OCI-LY3 (cell line): ENCODE measurements around the gene WDR73.

Experiments used
- H2AFZ ChIP-seq: fragments of 200-600, 300-600 bp; shearing (Covaris generic); 2 replicates; pipeline ENCODE4 v1.6.0; 2014; ENCODE audit warnings: antibody characterized with exemption, low read depth, low read length
- H3K27ac ChIP-seq: fragments of 200-600, 300-600 bp; sonication (generic); 2 replicates; pipeline ENCODE4 v1.5.1; 2014; ENCODE audit warnings: mild to moderate bottlenecking, low read length, moderate library complexity, mixed read lengths
- H3K27me3 ChIP-seq: fragments of 200-600, 300-600 bp; sonication (generic); 2 replicates; pipeline ENCODE4 v1.6.1; 2014; ENCODE audit warnings: low read depth, low read length, mixed read lengths
- H3K36me3 ChIP-seq: fragments of 200-600, 300-600 bp; sonication (generic); replicated peaks from 2 replicates; pipeline ENCODE3; 2014; ENCODE audit warnings: low read depth, low read length, mixed read lengths
- H3K4me1 ChIP-seq: fragments of 300-600, 200-600 bp; sonication (generic); 2 replicates; pipeline ENCODE4 v1.6.1; 2014; ENCODE audit warnings: low read length, mixed read lengths
- H3K4me2 ChIP-seq: fragments of 200-600, 300-600 bp; sonication (generic); 2 replicates; pipeline ENCODE4 v1.6.1; 2014; ENCODE audit warnings: low read length, mixed read lengths
- H3K4me3 ChIP-seq: fragments of 300-600, 200-600 bp; sonication (generic); 2 replicates; pipeline ENCODE4 v1.5.1; 2014; ENCODE audit warnings: antibody characterized with exemption, mild to moderate bottlenecking, low read length, moderate library complexity
- H3K79me2 ChIP-seq: fragments of 300-600, 200-600 bp; shearing (Covaris generic); 2 replicates; pipeline ENCODE4 v1.6.1; 2014; ENCODE audit warnings: mild to moderate bottlenecking, low read length, mixed read lengths
- H3K9ac ChIP-seq: fragments of 300-600, 200-600 bp; shearing (Covaris generic); 2 replicates; pipeline ENCODE4 v1.6.0; 2014; ENCODE audit warnings: mild to moderate bottlenecking, low read length, moderate library complexity
- H3K9me3 ChIP-seq: fragments of 200-600, 300-600 bp; shearing (Covaris generic); 2 replicates; pipeline ENCODE4 v1.6.1; 2014; ENCODE audit warnings: low read length, mixed read lengths; ENCODE audit not compliant: insufficient read depth
- H4K20me1 ChIP-seq: fragments of 200-600, 300-600 bp; sonication (generic); 2 replicates; pipeline ENCODE4 v1.6.1; 2016; ENCODE audit warnings: low read length, mixed read lengths; ENCODE audit not compliant: insufficient read depth
- EZH2phosphoT487 ChIP-seq: fragments of 200-600 bp; shearing (Covaris generic); IDR thresholded peaks from 2 replicates; pipeline ENCODE4 v1.6.1; 2018; ENCODE audit warnings: antibody characterized with exemption, mixed run types, low read depth
- TF ChIP-seq, protein P1 (sequence below): fragments of 200-600, 300-600 bp; sonication (generic); IDR thresholded peaks from 2 replicates; pipeline ENCODE4 v1.5.1; 2014; ENCODE audit warnings: antibody characterized with exemption, low read length, low read depth

Gene WDR73

DNA sequence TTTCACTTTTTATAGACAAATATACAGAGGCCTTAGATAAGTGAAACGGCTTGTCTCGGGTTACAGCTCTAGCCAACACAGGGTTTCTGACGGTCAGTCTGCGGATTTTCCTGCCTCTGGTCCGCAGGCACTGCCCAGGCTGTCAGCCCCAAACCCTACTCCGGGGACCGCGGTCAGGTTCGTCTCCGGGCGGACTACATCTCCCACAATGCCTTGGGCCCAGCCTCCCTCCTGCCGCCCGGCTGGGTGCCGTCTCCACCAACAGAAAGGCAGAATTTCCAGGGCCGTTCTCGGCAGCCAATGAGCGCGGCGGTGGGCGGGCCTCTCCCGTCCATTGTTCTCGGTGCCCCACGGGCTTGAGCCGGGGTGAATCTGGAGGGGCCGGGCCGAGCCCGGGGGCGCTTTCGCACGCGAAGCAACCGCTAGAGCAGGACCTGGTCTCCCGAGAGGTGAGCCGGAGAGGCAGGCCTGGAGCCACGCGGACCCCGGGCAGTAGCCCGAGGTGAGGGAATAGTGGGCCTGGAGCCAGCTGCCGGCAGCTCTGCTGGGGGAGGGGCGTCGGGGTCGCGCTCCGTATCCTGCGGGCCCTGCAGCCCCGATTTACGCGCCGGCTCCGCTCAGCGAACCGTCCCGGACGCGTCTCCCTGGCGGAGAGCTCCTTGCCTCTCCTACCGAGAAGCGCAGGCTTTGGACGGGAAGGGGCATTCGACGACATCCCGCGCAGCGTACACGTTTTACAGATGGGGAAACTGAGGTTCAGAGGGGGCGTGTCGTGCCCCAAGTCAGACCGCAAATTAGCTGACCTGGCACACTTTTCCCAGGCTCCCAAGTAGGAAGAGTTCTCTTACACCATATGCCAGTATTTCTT, 53.2 kb downstream of the WDR73 start, which contains the start of gene ZSCAN2:
Gene ZSCAN2 (plus strand): TSS at position 323 of the 868 bp plus-strand sequence. CDS start 2,919 bp downstream, outside the sequence.
- H3K27me3 ChIP-seq: no peaks in the 10 kb centered on the region
- peak within 1 kb of the TSS; percentile 76 for H3K4me2 ChIP-seq
- peaks cover 52% of the 10 kb centered on the region for H3K4me1 ChIP-seq
- H3K9me3 ChIP-seq: no peaks in the 10 kb centered on the region
- H2AFZ ChIP-seq: peak within 1 kb of the TSS; percentile 98
- no peak for TF ChIP-seq EZH2phosphoT487
- peak within 1 kb of the TSS; percentile 81 for H3K27ac ChIP-seq
- H3K9ac ChIP-seq: peak within 1 kb of the TSS; percentile 88
- H4K20me1 ChIP-seq: 0 out of 2 replicates have a peak, but pooled peaks cover 2% of the 10 kb centered on the region
- H3K79me2 ChIP-seq: peaks cover 51% of the 10 kb centered on the region
- peak within 1 kb of the TSS; percentile 97 for H3K4me3 ChIP-seq
- H3K36me3 ChIP-seq: peaks cover 16% of the 10 kb centered on the region

DNA sequence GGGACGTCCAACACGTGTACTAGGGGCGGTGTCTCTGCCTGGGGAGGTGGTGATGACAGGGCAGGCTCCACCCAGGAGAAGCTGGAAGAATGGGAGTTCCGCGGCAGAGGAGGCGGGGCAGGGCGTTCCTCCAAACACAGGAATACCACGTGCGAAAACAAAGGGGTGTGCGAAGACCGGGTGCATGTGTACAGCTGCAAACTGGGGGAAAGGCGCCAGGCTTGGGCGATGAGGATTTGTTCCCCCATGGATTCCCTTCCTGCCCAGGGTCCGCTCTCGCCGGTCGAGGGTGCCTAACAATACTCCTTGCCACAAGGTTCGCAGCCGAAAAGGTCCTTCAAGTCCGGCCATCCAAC, 53.8 kb downstream of the WDR73 start:
- Histone ChIP-seq H3K36me3 (peaks cover 10% of the 10 kb centered on the region), H2AFZ (peak overlapping the region; percentile 98), H3K4me2 (peak overlapping the region; percentile 76), H3K4me1 (peaks cover 46% of the 10 kb centered on the region), H3K9me3 (no peaks in the 10 kb centered on the region), H3K4me3 (peak overlapping the region; percentile 97), H3K27me3 (no peaks in the 10 kb centered on the region), H4K20me1 (no peaks in the 10 kb centered on the region), H3K27ac (no peak overlapping the region), H3K79me2 (peaks cover 45% of the 10 kb centered on the region), H3K9ac (peak overlapping the region; percentile 47)
- TF ChIP-seq EZH2phosphoT487: no peak
- TF ChIP-seq, protein P1, sequence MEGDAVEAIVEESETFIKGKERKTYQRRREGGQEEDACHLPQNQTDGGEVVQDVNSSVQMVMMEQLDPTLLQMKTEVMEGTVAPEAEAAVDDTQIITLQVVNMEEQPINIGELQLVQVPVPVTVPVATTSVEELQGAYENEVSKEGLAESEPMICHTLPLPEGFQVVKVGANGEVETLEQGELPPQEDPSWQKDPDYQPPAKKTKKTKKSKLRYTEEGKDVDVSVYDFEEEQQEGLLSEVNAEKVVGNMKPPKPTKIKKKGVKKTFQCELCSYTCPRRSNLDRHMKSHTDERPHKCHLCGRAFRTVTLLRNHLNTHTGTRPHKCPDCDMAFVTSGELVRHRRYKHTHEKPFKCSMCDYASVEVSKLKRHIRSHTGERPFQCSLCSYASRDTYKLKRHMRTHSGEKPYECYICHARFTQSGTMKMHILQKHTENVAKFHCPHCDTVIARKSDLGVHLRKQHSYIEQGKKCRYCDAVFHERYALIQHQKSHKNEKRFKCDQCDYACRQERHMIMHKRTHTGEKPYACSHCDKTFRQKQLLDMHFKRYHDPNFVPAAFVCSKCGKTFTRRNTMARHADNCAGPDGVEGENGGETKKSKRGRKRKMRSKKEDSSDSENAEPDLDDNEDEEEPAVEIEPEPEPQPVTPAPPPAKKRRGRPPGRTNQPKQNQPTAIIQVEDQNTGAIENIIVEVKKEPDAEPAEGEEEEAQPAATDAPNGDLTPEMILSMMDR: no peak

DNA sequence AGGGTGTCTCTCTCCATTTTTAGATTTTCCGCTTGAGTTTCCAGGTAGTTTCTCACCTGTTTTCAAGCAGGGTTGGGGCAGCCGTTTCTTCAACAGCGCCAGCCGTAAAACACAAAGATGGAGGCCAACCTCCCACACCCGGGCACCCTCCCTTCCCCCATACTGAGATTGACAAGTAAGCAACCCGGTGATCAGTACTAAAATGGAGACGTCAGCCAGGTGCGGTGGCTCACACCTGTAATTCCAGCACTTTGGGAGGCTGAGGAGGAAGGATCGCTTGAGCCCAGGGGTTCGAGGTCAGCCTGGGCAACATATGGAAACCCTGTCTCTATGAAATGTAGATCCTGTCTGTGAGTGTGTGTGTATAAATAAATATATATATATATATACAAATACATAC, 54.2 kb downstream of the WDR73 start:
- peaks cover 42% of the 10 kb centered on the region for H3K4me1 ChIP-seq
- no peak overlapping the region for H2AFZ ChIP-seq
- peaks cover 41% of the 10 kb centered on the region for H3K79me2 ChIP-seq
- H3K27ac ChIP-seq: no peak overlapping the region
- H4K20me1 ChIP-seq: no peaks in the 10 kb centered on the region
- peak overlapping the region; percentile 76 for H3K4me2 ChIP-seq
- H3K27me3 ChIP-seq: no peaks in the 10 kb centered on the region
- H3K36me3 ChIP-seq: peaks cover 6% of the 10 kb centered on the region
- H3K4me3 ChIP-seq: peak overlapping the region; percentile 97; the same call in 1 of the 2 replicates
- TF ChIP-seq, protein P1: no peak
- no peak for TF ChIP-seq EZH2phosphoT487
- no peaks in the 10 kb centered on the region for H3K9me3 ChIP-seq
- H3K9ac ChIP-seq: no peak overlapping the region

DNA sequence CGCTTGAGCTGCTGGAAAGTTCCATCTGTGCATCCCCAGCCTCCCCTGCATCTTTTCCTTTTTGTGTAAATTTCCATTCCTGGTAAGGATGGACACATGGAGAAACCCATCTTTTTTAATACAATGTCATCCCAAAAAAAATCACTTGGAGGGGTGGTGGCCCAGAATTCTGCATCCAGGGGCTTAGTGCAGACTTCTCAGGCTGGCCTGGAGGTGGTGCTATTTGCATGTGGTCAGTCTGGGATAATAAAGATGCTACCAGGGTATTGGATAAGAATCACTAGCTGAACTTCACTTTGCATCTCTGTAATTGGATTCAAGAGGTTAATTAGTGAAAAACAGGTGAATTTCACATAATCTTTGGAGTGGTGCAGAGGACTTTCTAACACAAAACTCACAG, 55.1 kb downstream of the WDR73 start:
- no peak overlapping the region for H3K27ac ChIP-seq

More for the DNA sequence above, 55.1 kb downstream of the WDR73 start:
- Histone ChIP-seq H3K4me1 (peaks cover 33% of the 10 kb centered on the region), H4K20me1 (no peaks in the 10 kb centered on the region), H3K9ac (no peak overlapping the region; the same call in 1 of the 2 replicates), H3K79me2 (peaks cover 31% of the 10 kb centered on the region), H3K36me3 (peaks cover 2% of the 10 kb centered on the region), H3K9me3 (no peaks in the 10 kb centered on the region), H3K4me3 (no peak overlapping the region; the same call in 1 of the 2 replicates), H2AFZ (no peak overlapping the region), H3K4me2 (peak overlapping the region; percentile 65), H3K27me3 (peaks cover 1% of the 10 kb centered on the region; the same call in 1 of the 2 replicates)
- TF ChIP-seq, protein P1: peak; percentile 90
- no peak for TF ChIP-seq EZH2phosphoT487
